Activated CD4-positive, alpha-beta T cell treated with anti-CD3 and anti-CD28 coated beads, Interleukin-2, Interleukin-6, amounts not matched to agents 100 ng/mL and 50 ng/mL, durations not matched to agents 16 hours and 8 hours (primary cell): ENCODE data around the gene RELT.

Experiments used
- DNase-seq: peaks from one replicate; pipeline ENCODE4 v3.0.0-alpha.2; 2020

RELT gene

GRCh38 chr11:73348838-73349237 lies 27.4 kb upstream of the RELT start:
- DNase-seq = no peak

- DNase-seq = no peak
Observed at GRCh38 chr11:73349633-73350032, 26.6 kb upstream of the RELT start.

DNA sequence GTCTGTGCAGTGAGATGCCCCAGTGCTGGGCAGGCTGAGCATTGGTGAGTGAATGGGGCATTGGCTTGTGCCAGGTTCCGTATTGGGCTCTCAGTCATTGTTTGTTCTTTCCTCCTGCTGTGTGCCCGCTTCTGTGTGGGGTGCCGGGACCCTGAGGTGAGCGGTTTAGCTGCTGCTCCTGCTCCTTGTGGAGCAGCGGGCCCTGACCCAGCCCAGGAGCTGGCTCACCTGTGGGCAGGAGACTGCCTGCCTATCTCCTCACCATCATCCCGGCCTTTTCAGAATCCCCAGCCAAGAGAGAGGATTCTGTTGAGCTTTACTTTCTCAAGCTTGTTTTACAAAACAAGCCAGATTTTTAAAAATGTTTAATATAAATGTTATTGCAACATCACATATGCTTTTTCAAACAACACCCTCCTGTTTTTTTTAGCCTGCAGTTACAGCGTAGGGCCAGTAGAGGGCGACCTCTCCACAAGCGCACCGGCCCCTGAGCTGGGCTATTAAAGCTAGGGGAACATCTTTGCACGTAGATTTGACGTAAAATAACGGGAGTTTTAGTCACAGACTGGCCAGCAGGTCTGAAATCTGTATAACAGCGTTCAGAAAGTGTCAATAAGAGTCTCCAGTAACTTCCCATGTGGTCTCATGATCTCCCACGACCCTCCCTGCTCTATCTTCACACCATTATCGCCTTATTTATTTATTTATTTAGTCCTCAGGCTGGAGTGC lies 25.1 kb upstream of the RELT start:
- peak; percentile 61 for DNase-seq

GRCh38 chr11:73353422-73353821 lies 22.8 kb upstream of the RELT start:
- DNase-seq = peak; percentile 53

DNA sequence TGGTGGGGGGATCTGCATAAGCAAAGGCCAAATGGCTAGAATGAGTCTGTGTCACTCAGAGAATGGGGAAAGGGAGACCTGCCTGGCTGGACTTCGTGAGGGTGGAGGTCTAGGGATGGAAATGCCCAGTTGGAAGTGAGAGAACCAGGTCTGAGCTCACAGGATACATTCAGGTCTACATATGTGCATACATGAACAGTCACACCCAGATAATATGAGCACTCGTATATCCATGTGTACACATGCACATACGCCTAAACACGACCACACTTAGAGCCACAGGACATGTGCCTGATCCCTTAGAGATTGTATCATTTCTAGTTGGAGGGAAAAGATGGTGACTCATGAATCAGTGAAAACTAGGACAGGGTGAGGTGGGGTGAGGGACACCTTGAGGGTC lies 21.1 kb upstream of the RELT start:
- no peak for DNase-seq

GRCh38 chr11:73356979-73357860 lies 19.0 kb upstream of the RELT start:
- DNase-seq = no peak

DNA sequence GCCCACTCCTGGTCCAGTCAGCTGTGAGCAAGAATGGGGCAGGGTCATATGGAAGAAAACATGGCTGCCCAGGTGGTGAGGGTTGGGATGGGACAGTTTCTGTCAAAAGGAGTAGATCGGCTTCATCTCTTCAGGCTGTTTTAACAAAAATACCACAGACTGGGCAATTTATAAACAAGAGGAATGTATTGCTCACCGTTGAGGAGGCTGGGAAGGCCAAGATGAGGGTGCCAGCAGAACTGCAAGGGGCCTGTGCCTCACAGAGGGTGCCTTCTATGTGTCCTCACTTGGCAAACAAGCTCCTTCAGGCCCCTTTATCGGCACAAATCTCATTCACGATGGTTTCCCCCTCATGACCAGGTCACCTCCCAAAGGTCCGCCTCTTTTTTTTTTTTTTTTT lies 18.1 kb upstream of the RELT start:
- DNase-seq = no peak

GRCh38 chr11:73359341-73359740 lies 16.9 kb upstream of the RELT start:
- no peak for DNase-seq

GRCh38 chr11:73359930-73360742 lies 16.1 kb upstream of the RELT start:
- peak; percentile 41 for DNase-seq

DNA sequence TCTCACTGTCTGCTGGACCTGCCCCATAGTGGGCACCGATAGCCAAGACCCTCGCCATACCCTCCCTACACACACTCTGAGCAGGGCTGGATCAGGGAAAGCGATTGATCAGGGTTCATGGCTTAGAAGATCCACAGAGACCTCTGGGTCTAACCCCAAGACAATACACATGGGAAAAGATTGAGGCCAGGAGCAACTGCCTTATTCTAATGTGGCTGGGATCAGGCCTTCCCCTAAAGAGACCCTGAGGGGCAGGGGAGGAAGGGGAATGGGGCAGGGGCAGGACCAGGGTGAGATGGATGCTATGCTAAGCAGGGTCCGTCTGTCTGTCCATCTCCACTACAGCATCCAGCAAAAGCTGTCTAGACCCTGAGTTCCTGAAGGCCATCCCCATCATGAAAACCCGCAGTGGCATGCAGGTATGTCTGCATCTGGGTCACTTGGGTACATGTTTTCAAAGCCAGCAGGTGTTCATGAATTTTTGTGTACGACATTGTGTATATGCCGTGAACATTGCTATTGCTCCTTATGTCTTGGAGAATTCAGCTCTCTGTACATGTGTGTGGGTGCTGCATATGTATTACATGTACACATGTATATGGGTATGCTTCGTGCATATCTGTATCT lies 15.3 kb upstream of the RELT start:
- DNase-seq = no peak

GRCh38 chr11:73361953-73362776 lies 14.0 kb upstream of the RELT start:
- no peak for DNase-seq

- DNase-seq = no peak
Observed at GRCh38 chr11:73363147-73363546, 13.1 kb upstream of the RELT start.

GRCh38 chr11:73365352-73366264 lies 10.6 kb upstream of the RELT start:
- no peak for DNase-seq

GRCh38 chr11:73366265-73366610 lies 10.0 kb upstream of the RELT start:
- peak; percentile 25 for DNase-seq

DNA sequence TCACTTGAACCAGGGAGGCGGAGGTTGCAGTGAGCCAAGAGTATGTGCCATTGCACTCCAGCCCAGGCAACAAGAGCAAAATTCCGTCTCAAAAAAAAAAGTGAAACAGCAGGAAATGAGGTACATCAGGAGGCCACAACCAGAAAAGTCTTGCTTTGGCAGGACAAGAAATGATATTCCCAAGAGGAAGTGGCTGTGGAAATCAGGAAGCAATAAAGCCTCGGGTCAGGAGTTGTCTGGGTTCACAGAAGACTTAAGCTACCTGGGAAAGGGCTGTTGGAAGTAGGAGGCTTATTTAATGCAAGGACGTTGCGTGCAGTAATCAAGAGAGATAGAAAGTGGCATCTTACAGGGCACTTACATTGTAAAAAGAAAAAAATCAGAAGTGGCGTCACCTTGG lies 9.2 kb upstream of the RELT start:
- no peak for DNase-seq

GRCh38 chr11:73367482-73368024 lies 8.6 kb upstream of the RELT start:
- no peak for DNase-seq

DNA sequence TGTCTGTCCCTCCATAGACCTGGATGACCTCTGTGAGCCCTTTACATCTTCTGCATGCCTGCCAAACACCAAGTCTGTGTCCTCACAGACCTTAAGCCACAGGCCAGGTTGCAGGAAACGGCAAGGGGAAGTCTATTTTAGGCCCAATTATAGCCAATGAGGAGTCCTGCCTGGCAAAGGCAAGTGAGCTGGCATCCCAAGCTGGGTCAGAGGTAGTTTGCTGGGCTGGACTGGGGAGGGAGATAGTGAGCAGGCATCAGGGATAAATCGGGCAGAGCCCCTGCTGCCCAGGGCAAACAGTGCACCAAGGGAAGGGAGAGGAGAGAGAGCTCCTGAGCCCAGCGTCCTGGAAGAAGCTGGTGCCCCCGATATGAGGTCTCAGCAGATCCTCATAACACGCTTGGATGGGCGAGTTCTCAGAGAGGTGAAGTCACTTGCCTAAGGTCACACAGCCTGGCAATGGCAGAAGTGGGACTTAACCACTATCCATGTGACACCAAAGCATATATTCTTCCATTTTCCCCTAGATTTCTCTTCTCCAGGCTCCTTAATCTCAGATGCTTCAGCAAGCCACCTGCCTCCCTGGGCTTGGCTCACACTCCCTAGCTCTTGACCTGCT lies 3.7 kb upstream of the RELT start:
- no peak for DNase-seq

GRCh38 chr11:73374151-73374550 lies 2.0 kb upstream of the RELT start:
- no peak for DNase-seq

- no peak for DNase-seq
Observed at GRCh38 chr11:73375830-73376159, 404 bp upstream of the RELT start.
